AG09319 (cell line): Measurements from ENCODE around the gene HES1.

Source experiments
- DNase-seq: peaks from one replicate; pipeline ENCODE4 v3.0.0-alpha.2; 2010; ENCODE audit warnings: low read depth; ENCODE audit errors: extremely low read depth
- CTCF ChIP-seq: IDR thresholded peaks from 2 replicates; pipeline ENCODE4 v1.5.1; 2011; ENCODE audit warnings: low read depth, mild to moderate bottlenecking, inconsistent platforms, low read length, moderate library complexity

Gene HES1

GRCh38 chr3:194166682-194167479 is 30.9 kb downstream of the HES1 start:
- no peak for DNase-seq
- no peak for TF ChIP-seq CTCF

GRCh38 chr3:194167480-194168282 is 31.7 kb downstream of the HES1 start:
- no peak for DNase-seq
- no peak for TF ChIP-seq CTCF

- no peak for DNase-seq
- TF ChIP-seq CTCF = no peak
These were observed 33.0 kb downstream of the HES1 start for GRCh38 chr3:194168994-194169393.

GRCh38 chr3:194169595-194169994 is 33.6 kb downstream of the HES1 start:
- DNase-seq = no peak
- no peak for TF ChIP-seq CTCF

- DNase-seq = no peak
- no peak for TF ChIP-seq CTCF
These were observed 34.8 kb downstream of the HES1 start for GRCh38 chr3:194170793-194171192.

- no peak for TF ChIP-seq CTCF
- DNase-seq = no peak
These were observed 38.5 kb downstream of the HES1 start for GRCh38 chr3:194174406-194174805.

GRCh38 chr3:194174980-194175379 is 39.0 kb downstream of the HES1 start:
- no peak for TF ChIP-seq CTCF
- DNase-seq = no peak
